HG02938 (cell line): Measurements from ENCODE around the gene ISG20L2.

Source experiments
- ATAC-seq: cut with Tn5 transposase; IDR thresholded peaks from one replicate; pipeline ENCODE4 v1.9.1; 2021; ENCODE audit warnings: mild to moderate bottlenecking, moderate library complexity; ENCODE audit not compliant: unreplicated experiment

ISG20L2 gene

GRCh38 chr1:156708218-156708661, 20.3 kb downstream of the ISG20L2 start:
- no peak for ATAC-seq

GRCh38 chr1:156707417-156708217, 20.9 kb downstream of the ISG20L2 start:
- no peak for ATAC-seq

- no peak for ATAC-seq
Measured at GRCh38 chr1:156706657-156707416, 21.7 kb downstream of the ISG20L2 start.

- ATAC-seq, result no peak
Measured at GRCh38 chr1:156705918-156706656, 22.5 kb downstream of the ISG20L2 start.

GRCh38 chr1:156705321-156705917, 23.1 kb downstream of the ISG20L2 start, which contains the start of gene CRABP2:
Gene CRABP2, minus strand, starts transcription at chr1:156705583. Its CDS starts 137 bp downstream, at chr1:156705446.
- no peak for ATAC-seq

GRCh38 chr1:156704930-156705320, 23.6 kb downstream of the ISG20L2 start:
- no peak for ATAC-seq

GRCh38 chr1:156704166-156704711, 24.3 kb downstream of the ISG20L2 start:
- ATAC-seq, result no peak

- ATAC-seq, result no peak
Measured at GRCh38 chr1:156703741-156704140, 24.8 kb downstream of the ISG20L2 start.

- ATAC-seq, result no peak
Measured at GRCh38 chr1:156703336-156703735, 25.2 kb downstream of the ISG20L2 start.

GRCh38 chr1:156700736-156701531, 27.6 kb downstream of the ISG20L2 start:
- ATAC-seq, result no peak

GRCh38 chr1:156698995-156699394, 29.6 kb downstream of the ISG20L2 start:
- ATAC-seq, result no peak

- no peak for ATAC-seq
Measured at GRCh38 chr1:156697481-156697880, 31.1 kb downstream of the ISG20L2 start.

GRCh38 chr1:156696755-156697154, 31.8 kb downstream of the ISG20L2 start:
- ATAC-seq, result no peak

- no peak for ATAC-seq
Measured at GRCh38 chr1:156694690-156694962, 33.9 kb downstream of the ISG20L2 start.

GRCh38 chr1:156693848-156694689, 34.5 kb downstream of the ISG20L2 start:
- no peak for ATAC-seq

GRCh38 chr1:156692925-156693847, 35.4 kb downstream of the ISG20L2 start:
- no peak for ATAC-seq

GRCh38 chr1:156692441-156692924, 36.1 kb downstream of the ISG20L2 start:
- no peak for ATAC-seq
